Measurements from ENCODE around the gene TRMT1.

Gene TRMT1

DNA sequence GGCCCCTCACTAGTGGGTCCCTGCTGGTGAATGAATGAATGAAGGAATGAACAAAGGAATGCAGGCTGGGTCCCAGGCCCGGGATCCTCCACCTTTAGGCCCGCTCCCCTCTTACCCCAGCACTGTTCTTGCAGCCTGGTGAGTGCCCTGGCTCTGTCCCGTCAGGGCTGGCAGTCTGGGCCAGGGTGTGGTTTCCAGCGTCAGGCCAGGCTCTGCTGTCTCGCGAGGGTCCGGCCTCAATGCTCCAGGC lies 14.2 kb downstream of the TRMT1 start:
- no peak overlapping the region for H3K27ac ChIP-seq
- TF ChIP-seq, protein P1, sequence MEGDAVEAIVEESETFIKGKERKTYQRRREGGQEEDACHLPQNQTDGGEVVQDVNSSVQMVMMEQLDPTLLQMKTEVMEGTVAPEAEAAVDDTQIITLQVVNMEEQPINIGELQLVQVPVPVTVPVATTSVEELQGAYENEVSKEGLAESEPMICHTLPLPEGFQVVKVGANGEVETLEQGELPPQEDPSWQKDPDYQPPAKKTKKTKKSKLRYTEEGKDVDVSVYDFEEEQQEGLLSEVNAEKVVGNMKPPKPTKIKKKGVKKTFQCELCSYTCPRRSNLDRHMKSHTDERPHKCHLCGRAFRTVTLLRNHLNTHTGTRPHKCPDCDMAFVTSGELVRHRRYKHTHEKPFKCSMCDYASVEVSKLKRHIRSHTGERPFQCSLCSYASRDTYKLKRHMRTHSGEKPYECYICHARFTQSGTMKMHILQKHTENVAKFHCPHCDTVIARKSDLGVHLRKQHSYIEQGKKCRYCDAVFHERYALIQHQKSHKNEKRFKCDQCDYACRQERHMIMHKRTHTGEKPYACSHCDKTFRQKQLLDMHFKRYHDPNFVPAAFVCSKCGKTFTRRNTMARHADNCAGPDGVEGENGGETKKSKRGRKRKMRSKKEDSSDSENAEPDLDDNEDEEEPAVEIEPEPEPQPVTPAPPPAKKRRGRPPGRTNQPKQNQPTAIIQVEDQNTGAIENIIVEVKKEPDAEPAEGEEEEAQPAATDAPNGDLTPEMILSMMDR (IDR thresholded peaks at IDR 0.05; ENCODE audit: low read depth, low read length): no peak
- H3K36me3 ChIP-seq: peaks cover 3% of the 10 kb centered on the region
- no peaks in the 10 kb centered on the region for H3K27me3 ChIP-seq (ENCODE audit: insufficient read depth, low read depth, severe bottlenecking)
- no peaks in the 10 kb centered on the region for H3K9me3 ChIP-seq (ENCODE audit: severe bottlenecking)
- DNase-seq: no peak
- no peak overlapping the region for H3K4me3 ChIP-seq (ENCODE audit: low read depth, low read length)

DNA sequence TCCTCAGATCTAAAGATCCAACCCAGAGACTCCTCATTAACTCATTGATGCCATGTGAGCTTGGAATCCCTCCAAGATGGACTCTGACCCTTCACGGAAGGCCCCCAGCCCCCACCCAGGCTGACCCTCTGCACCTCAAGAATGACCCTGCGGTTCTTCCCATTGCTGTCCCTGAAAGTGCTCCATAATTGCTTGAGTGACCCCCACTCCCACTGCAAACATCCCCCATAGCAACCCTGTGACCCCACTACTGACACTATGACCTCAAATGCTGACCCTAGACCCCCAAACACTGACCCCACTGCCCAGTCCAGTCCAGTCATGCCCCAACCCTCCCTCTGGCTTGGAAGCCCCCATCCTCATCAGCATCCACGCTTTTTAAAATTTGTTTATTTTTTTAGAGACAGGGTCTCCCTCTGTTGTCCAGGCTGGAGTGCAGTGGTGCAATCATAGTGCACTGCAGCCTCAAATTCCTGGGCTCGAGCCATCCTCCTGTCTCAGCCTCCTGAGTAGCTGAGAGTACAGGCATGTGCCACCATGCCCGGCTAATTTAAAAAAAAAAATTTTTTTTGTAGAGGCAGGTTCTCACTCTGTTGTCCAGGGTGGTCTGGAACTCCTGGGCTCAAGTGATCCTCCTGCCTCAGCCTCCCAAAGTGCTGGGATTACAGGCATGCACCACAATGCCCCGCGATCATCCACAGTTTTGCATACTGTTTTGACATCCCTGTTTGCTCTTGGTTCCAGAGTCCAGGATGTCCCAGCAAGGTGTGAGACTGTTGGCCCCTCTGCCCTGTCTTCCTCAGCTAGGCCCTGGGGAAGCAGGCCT lies 14.7 kb downstream of the TRMT1 start:
- TF ChIP-seq, protein P1 (IDR thresholded peaks at IDR 0.05; ENCODE audit: low read depth, low read length): no peak
- DNase-seq: no peak
- Histone ChIP-seq H3K9me3 (ENCODE audit: severe bottlenecking) (no peaks in the 10 kb centered on the region), H3K36me3 (no peaks in the 10 kb centered on the region; the same call in none of the 2 replicates), H3K4me3 (ENCODE audit: low read depth, low read length) (no peak overlapping the region), H3K27ac (no peak overlapping the region), H3K27me3 (ENCODE audit: insufficient read depth, low read depth, severe bottlenecking) (no peaks in the 10 kb centered on the region)

DNA sequence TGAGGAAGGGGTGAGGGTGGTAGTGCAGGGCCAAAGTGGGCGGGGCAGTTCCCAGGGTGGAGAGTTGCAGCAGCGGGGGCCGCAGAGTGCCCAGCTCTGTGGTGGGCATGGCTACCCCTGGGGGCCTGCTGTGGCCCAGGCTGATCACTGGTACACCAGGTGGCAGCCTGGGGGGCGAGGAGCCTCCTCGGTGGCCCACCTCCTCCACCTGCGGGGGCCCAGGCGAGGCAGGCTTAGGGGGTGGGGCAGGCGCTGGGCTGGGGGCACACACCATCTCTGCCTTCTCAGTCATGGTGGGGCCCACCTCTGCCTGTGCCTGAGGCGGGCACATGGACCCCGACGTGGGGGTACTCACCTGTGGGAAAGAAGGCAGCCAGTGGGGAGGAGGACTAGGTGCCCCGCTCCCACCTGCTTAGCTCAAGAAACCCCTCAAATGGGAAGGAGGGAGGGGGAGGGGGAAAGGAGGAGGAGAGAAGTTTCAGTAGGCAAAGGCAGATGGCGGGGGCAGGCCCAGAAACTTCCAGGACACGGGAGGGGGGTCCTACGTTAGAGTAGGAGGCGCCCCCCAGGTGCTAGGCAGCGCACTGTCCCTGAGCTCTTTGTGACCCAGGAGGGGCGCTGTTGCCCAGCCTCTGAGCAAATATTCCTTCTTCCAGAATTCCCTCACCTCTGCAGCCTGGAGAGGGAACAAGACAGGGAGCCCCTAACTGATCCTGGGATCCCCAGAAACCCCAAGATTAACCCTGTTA lies 15.5 kb downstream of the TRMT1 start:
- no peaks in the 10 kb centered on the region; the same call in none of the 2 replicates for H3K36me3 ChIP-seq
- H3K27me3 ChIP-seq (ENCODE audit: insufficient read depth, low read depth, severe bottlenecking): no peaks in the 10 kb centered on the region
- no peak overlapping the region for H3K4me3 ChIP-seq (ENCODE audit: low read depth, low read length)
- TF ChIP-seq, protein P1 (IDR thresholded peaks at IDR 0.05; ENCODE audit: low read depth, low read length): peak; percentile 50
- no peak for DNase-seq
- H3K27ac ChIP-seq: no peak overlapping the region
- H3K9me3 ChIP-seq (ENCODE audit: severe bottlenecking): no peaks in the 10 kb centered on the region

DNA sequence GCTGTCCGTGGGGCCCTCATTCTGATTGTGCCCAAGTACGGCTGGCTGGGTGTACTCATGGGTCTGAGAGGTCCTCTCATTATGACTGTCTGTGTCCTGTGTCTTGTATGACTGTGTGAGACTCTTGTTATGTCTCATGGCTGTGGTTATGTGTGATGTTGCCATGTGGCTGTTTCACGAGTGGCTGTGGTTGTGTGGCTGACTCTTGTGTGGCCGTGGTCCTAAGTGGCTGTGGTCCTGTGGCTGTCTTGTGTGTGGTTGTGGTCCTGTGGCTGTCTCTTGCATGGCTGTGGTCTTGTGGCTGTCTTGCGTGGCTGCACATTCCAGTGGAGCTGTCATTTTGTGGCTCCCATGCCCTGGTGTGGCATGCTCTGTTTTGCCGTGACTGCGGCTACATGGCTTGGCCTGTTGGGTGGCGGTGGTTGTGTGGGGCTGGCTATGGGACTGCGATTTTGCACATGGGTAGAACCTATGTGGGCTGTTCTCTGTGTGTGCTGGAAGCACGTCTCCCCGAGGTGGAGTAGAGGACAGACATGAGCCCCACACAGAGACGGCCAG lies 16.4 kb downstream of the TRMT1 start:
- Histone ChIP-seq H3K36me3 (no peaks in the 10 kb centered on the region; the same call in none of the 2 replicates), H3K4me3 (ENCODE audit: low read depth, low read length) (no peak overlapping the region), H3K9me3 (ENCODE audit: severe bottlenecking) (no peaks in the 10 kb centered on the region), H3K27me3 (ENCODE audit: insufficient read depth, low read depth, severe bottlenecking) (no peaks in the 10 kb centered on the region), H3K27ac (no peak overlapping the region)
- no peak for DNase-seq
- TF ChIP-seq, protein P1 (IDR thresholded peaks at IDR 0.05; ENCODE audit: low read depth, low read length): no peak

DNA sequence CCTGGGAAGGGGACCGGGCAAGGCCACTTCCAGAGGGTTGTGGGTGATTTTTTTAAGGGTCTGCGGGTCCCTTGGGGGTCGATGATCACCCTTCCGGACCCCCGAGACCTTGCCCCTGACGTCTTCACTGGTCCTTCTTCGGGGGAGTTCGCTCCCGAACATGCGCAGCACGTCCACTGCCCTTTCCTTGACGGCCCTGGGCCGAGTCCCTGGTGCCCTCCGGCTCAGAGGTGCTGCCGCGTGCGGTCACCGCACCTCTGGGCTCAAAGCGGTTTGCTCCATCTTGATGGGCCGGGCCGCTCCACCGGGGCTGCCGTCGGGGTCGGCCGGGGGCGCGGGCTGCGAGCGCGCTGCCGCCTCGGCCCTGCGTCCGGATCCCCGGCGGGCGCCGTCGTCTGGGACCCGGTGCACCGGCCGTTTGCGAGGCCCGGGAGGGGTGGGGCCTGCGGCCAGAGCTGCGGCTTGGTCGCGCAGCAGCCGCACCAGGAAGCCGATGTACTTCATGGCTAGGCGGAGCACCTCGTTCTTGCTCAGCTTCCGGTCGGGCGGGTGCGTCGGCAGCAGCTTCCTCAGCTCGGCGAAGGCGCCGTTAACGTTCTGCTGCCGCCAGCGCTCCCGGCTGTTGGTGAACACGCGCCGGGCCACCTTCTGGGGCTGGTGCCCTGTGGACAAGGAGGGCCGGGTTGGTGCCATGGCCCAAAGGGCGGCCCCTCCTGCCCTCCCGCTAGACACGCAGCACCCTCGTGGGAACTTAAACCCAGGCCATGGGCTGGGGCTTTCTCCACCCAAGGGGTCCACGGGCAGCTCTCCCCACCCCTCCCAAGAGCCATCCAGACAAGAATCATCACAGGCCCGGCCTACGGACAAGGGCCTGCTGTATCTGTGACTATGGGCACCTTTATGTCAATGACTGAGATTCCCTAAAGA lies 17.2 kb downstream of the TRMT1 start:
- DNase-seq: no peak
- Histone ChIP-seq H3K9me3 (ENCODE audit: severe bottlenecking) (no peaks in the 10 kb centered on the region), H3K4me3 (ENCODE audit: low read depth, low read length) (no peak overlapping the region), H3K36me3 (no peaks in the 10 kb centered on the region; the same call in 1 of the 2 replicates), H3K27ac (no peak overlapping the region), H3K27me3 (ENCODE audit: insufficient read depth, low read depth, severe bottlenecking) (no peaks in the 10 kb centered on the region)
- TF ChIP-seq, protein P1 (IDR thresholded peaks at IDR 0.05; ENCODE audit: low read depth, low read length): no peak
